Activated T-cell treated with anti-CD3 and anti-CD28 coated beads for 1 hour (primary cell): ENCODE results near the gene ZNF605.
"Not testable (repeated sequence)": the region's sequence is repeated elsewhere in the genome, so short reads cannot be mapped to it uniquely, and the experiment has no call there.

Source experiments
- DNase-seq: peaks from one replicate; pipeline ENCODE4 v3.0.0-alpha.2; 2020; ENCODE audit warnings: low read depth

Gene ZNF605

GRCh38 chr12:132907216-132907615 is 48.9 kb downstream of the ZNF605 start:
- DNase-seq = no peak

GRCh38 chr12:132904718-132905328 is 51.3 kb downstream of the ZNF605 start:
- DNase-seq = peak; percentile 92

GRCh38 chr12:132899033-132899432 is 57.1 kb downstream of the ZNF605 start:
- no peak for DNase-seq

GRCh38 chr12:132888852-132889251 is 67.3 kb downstream of the ZNF605 start:
- DNase-seq = no peak

GRCh38 chr12:132887513-132888351 is 68.4 kb downstream of the ZNF605 start, which contains the start of gene CHFR:
Gene CHFR, minus strand, starts transcription at chr12:132887605. Its CDS starts 277 bp downstream, at chr12:132887328.
- peak; percentile 87 for DNase-seq

- DNase-seq = no peak
Measured at GRCh38 chr12:132886529-132887477, 69.3 kb downstream of the ZNF605 start.

GRCh38 chr12:132881818-132882217 is 74.3 kb downstream of the ZNF605 start:
- DNase-seq = no peak

- not testable (repeated sequence) for DNase-seq
Measured at GRCh38 chr12:132874620-132875019, 81.5 kb downstream of the ZNF605 start.

GRCh38 chr12:132874175-132874574 is 81.9 kb downstream of the ZNF605 start:
- no peak for DNase-seq

- DNase-seq = no peak
Measured at GRCh38 chr12:132873724-132874123, 82.4 kb downstream of the ZNF605 start.

- DNase-seq = no peak
Measured at GRCh38 chr12:132872975-132873421, 83.1 kb downstream of the ZNF605 start.

- no peak for DNase-seq
Measured at GRCh38 chr12:132872073-132872855, 83.8 kb downstream of the ZNF605 start.

- DNase-seq = no peak
Measured at GRCh38 chr12:132869551-132869950, 86.6 kb downstream of the ZNF605 start.
